ENCODE measurements around the gene GALNT13.
"Not testable (repeated sequence)": the region's sequence is repeated elsewhere in the genome, so short reads cannot be mapped to it uniquely, and the experiment has no call there.

Gene GALNT13

GRCh38 chr2:154446324-154446723 lies 574.6 kb downstream of the GALNT13 start:
- no peak overlapping the region for H3K4me3 ChIP-seq (ENCODE audit: low read length)
- TF ChIP-seq ZNF274 (IDR thresholded peaks at IDR 0.05; ENCODE audit: low read depth, low read length) = no peak

DNA sequence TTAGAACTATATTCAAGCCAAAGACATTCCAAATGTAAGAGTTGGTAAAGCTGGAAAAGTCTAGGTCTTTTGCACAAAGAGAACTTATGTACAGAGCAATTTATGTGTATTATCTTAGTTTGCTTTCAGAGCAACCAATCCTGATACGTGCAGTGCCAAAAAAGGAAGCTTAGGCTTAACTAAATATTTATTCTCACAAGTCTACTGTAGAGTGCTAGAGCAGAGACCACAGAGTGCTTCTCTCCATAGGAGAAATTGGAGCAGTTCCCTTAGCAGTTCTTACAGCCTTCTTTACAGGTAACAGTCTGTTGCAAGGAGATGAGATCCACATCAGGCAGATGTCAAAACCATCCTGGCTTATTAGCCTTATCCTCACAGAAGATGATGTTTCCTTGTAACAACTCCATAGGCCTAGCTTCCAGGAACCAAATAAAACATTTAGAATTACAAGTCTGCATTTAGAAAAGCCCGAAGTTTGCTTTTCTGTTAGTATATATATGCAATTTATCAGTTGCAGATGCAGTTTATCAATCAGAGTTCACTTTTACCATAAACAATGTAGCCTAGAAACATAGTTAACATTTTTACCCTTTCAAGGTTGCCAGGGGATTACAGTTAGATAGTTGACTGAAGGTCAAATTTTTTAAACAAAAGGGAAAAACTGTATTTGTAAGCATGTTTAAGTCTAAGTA lies 576.2 kb downstream of the GALNT13 start:
- no peak overlapping the region for H3K4me3 ChIP-seq (ENCODE audit: low read length)
- TF ChIP-seq ZNF274 (IDR thresholded peaks at IDR 0.05; ENCODE audit: low read depth, low read length) = no peak

- H3K4me3 ChIP-seq (ENCODE audit: low read length) = no peak overlapping the region
- no peak for TF ChIP-seq ZNF274 (IDR thresholded peaks at IDR 0.05; ENCODE audit: low read depth, low read length)
Observed at GRCh38 chr2:154449951-154450658, 578.4 kb downstream of the GALNT13 start.

GRCh38 chr2:154452471-154452870 lies 580.7 kb downstream of the GALNT13 start:
- no peak for TF ChIP-seq ZNF274 (IDR thresholded peaks at IDR 0.05; ENCODE audit: low read depth, low read length)
- H3K4me3 ChIP-seq (ENCODE audit: low read length) = no peak overlapping the region

- H3K4me3 ChIP-seq (ENCODE audit: low read length) = no peak overlapping the region
Observed at GRCh38 chr2:154452906-154453493, 581.3 kb downstream of the GALNT13 start.

GRCh38 chr2:154455166-154455565 lies 583.4 kb downstream of the GALNT13 start:
- H3K4me3 ChIP-seq (ENCODE audit: low read length) = no peak overlapping the region
- TF ChIP-seq ZNF274 (IDR thresholded peaks at IDR 0.05; ENCODE audit: low read depth, low read length) = no peak

More at GRCh38 chr2:154452906-154453493, 581.3 kb downstream of the GALNT13 start:
- TF ChIP-seq ZNF274 (IDR thresholded peaks at IDR 0.05; ENCODE audit: low read depth, low read length) = no peak

- no peak for TF ChIP-seq ZNF274 (IDR thresholded peaks at IDR 0.05; ENCODE audit: low read depth, low read length)
- H3K4me3 ChIP-seq (ENCODE audit: low read length) = no peak overlapping the region
Observed at GRCh38 chr2:154455866-154456265, 584.1 kb downstream of the GALNT13 start.

- no peak for TF ChIP-seq ZNF274 (IDR thresholded peaks at IDR 0.05; ENCODE audit: low read depth, low read length)
- no peak overlapping the region for H3K4me3 ChIP-seq (ENCODE audit: low read length)
Observed at GRCh38 chr2:154457286-154457685, 585.6 kb downstream of the GALNT13 start.

DNA sequence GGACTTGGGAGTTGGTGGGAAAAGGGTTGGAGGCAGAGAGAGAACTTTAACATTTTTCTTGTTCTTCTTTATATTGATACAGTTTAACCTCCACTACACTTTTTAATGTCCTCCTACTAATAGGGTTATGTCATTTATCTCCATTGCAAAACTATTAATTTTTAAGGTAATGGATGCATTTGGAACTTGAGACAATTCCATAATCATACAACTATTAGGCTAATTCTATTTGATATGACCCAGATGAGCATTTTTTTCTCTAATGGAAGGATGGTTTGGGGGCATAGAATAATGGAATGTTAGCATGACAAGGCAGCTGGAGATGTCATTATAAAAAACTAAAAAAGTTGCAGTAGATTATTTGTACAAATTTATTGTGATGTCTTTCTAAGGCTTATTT lies 587.6 kb downstream of the GALNT13 start:
- TF ChIP-seq ZNF274 (IDR thresholded peaks at IDR 0.05; ENCODE audit: low read depth, low read length) = no peak
- H3K4me3 ChIP-seq (ENCODE audit: low read length) = no peak overlapping the region

- H3K4me3 ChIP-seq (ENCODE audit: low read length) = no peak overlapping the region
- TF ChIP-seq ZNF274 (IDR thresholded peaks at IDR 0.05; ENCODE audit: low read depth, low read length) = no peak
Observed at GRCh38 chr2:154462634-154463033, 590.9 kb downstream of the GALNT13 start.

GRCh38 chr2:154466226-154466625 lies 594.5 kb downstream of the GALNT13 start:
- H3K4me3 ChIP-seq (ENCODE audit: low read length) = no peak overlapping the region
- TF ChIP-seq ZNF274 (IDR thresholded peaks at IDR 0.05; ENCODE audit: low read depth, low read length) = no peak

DNA sequence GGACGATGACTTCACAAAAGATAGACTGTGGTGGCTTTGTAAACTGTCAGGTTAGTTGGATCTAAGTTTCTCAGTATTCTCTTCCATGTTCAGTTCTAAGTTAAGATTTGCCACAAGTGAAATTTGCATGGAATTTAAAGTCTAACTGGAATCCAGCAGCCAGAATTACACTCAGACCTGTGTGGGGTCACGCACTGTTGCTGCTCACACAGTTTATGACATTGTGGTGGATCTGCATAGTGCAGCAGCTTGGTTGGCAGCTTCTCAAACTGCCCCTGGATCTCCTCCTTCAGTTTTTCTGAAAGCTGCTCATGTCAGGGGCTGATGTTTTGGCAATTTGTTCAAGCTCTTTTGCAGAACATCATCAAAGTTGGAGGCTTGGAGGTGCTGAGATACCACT lies 598.7 kb downstream of the GALNT13 start:
- no peak for TF ChIP-seq ZNF274 (IDR thresholded peaks at IDR 0.05; ENCODE audit: low read depth, low read length)
- H3K4me3 ChIP-seq (ENCODE audit: low read length) = no peak overlapping the region

GRCh38 chr2:154471492-154471891 lies 599.8 kb downstream of the GALNT13 start:
- not testable (repeated sequence) for H3K4me3 ChIP-seq (ENCODE audit: low read length)

DNA sequence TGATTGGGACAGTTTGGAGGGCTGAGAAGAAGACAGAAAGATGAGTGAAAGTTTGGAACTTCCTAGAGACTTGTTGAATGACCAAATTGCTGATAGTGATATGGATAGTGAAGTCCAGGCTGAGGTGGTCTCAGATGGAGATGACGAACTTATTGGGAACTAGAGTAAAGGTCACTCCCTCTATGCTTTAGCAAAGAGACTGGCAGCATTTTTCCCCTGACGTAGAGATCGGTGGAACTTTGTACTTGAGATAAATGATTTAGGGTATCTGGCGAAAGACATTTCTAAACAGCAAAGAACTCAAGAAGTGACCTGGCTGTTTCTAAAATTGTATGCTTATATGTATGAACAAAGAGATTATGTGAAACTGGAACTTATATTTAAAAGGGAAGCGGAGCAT lies 605.6 kb downstream of the GALNT13 start:
- no peak for TF ChIP-seq ZNF274 (IDR thresholded peaks at IDR 0.05; ENCODE audit: low read depth, low read length)
- no peak overlapping the region for H3K4me3 ChIP-seq (ENCODE audit: low read length)

DNA sequence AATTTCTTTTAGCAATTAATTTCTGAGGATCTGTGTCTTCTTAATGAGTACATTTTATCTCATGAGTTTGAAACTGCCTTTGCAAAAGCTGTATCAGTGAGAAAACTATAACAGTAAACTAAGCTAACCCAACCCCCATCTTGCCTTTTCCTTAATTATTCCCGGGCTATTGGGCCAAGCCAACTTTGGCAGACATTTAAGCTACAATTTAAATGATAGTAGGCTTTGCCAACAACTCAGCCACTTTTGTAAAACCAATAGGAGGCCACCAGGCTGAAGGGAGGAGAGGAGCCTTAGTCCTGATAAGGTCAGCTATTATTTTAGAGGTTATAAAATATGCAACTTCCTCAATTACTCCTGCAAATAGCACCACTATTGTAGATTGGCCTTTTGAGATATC lies 608.8 kb downstream of the GALNT13 start:
- TF ChIP-seq ZNF274 (IDR thresholded peaks at IDR 0.05; ENCODE audit: low read depth, low read length) = no peak
- H3K4me3 ChIP-seq (ENCODE audit: low read length) = no peak overlapping the region
